HG03520 (cell line): ENCODE data around the gene ZNRF1.
A peak's percentile ranks its signal among the peaks of the same experiment; 100 is the strongest.
"Not testable (repeated sequence)": the region's sequence is repeated elsewhere in the genome, so short reads cannot be mapped to it uniquely, and the experiment has no call there.

Experiments used
- ATAC-seq: cut with Tn5 transposase; IDR thresholded peaks from one replicate; pipeline ENCODE4 v1.9.1; 2021; ENCODE audit warnings: mild to moderate bottlenecking, moderate library complexity; ENCODE audit not compliant: unreplicated experiment

Gene ZNRF1

DNA sequence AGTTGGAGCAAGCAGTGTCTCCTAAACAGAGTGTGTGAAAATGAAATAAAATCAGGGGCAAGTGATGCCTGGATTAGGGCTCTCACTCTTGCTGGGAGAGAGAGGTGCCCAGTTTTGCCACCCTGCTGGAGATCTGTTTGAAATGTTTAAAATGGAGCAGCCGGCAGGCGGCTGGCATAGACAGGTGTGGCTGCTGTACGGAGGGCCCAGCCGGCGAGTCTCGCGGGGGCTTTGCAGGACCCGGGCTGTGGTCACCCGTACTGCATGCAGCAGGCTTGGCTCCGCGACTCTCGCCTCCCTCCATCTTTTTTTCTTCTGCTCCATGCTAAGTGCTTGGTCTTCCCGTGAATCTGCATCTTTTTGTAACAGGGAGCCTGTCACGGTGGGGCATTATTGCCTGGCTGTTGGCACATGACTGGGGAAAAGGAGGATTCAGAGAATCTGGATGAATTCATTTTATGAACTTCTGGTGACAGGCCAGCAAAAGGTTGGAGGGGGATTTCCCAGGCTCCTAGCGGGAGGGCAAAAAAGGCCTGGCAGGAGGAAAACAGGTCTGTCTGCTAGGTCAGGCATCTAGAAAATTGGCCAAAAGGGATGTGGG lies 1.8 kb downstream of the ZNRF1 start:
- no peak for ATAC-seq

DNA sequence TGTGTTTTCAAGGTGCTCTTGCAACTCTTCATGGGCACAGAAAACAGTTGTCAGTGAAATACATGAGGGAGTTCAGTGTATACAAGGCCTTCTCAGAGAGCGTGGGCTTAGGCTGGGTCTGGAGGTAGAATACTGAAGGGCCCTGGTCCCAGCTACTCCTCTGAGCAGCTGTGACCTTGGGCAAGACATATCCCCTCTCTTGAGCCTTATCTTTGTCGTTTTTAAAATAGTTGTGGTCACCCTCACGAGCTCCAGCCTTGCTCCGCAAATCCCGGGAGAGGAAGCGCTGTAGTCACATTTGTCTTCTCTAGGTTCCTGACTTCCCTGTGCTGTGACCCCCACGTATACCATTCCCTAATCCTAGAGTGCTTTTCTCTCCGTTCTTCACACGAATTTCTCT lies 3.6 kb downstream of the ZNRF1 start:
- no peak for ATAC-seq

DNA sequence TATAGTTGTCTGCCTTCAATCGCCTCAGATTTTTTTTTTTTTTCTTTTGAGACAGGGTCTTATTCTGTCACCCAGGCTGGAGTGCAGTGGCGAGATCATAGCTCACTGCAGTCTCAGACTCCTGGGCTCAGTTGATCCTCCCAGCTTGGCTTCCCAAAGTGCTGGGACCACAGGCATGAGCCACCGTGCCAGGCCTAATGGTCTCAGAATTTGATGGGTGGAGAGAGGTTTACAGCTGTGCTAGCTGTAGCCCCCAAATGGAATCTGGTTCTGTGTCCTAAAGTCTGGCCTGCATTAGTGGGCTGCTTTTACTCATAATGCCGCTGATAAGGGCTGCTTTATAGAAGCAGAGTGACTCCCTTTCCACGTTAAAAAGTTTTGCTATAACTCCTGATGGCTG lies 5.1 kb downstream of the ZNRF1 start:
- no peak for ATAC-seq

- ATAC-seq, result no peak
Observed at GRCh38 chr16:75004460-75004859, 5.6 kb downstream of the ZNRF1 start.

DNA sequence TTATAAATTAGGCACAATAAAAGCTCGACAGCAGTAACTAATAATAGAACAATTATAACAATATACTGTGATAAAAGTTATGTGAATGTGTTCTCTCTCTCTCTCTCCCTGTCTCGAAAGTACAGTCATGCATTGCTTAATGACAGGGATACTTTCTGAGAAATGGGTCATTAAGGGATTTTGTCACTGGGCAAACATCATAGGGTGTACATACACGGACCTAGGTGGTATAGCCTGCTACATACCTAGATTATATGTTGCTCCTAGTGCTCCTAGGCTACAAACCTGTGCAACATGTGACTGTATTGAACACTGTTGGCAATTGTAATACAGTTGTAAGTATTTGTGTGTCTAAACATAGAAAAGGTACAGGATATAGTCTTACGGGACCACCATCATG lies 6.9 kb downstream of the ZNRF1 start:
- no peak for ATAC-seq

DNA sequence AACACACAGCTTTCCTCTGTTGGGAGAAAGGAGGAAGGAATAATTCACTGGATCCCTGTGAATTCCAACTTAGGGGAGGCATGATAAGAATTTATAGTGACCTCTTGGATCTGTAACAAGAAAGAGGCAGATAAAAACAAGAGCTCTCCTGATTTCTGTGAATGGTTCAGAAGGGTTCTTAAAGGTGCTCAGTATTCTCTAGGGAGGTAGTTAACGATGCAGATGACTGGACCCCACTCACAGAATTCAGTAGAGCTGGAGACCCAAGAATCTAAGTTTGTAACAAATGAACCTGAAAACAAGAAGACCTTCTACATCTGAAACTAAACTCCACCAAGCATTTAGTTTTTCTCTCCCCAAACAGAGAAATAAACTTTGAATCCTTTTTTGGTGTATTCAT lies 8.6 kb downstream of the ZNRF1 start:
- no peak for ATAC-seq

GRCh38 chr16:75010427-75010826 lies 11.6 kb downstream of the ZNRF1 start:
- no peak for ATAC-seq

GRCh38 chr16:75011634-75012307 lies 12.9 kb downstream of the ZNRF1 start:
- ATAC-seq, result peak; percentile 48

DNA sequence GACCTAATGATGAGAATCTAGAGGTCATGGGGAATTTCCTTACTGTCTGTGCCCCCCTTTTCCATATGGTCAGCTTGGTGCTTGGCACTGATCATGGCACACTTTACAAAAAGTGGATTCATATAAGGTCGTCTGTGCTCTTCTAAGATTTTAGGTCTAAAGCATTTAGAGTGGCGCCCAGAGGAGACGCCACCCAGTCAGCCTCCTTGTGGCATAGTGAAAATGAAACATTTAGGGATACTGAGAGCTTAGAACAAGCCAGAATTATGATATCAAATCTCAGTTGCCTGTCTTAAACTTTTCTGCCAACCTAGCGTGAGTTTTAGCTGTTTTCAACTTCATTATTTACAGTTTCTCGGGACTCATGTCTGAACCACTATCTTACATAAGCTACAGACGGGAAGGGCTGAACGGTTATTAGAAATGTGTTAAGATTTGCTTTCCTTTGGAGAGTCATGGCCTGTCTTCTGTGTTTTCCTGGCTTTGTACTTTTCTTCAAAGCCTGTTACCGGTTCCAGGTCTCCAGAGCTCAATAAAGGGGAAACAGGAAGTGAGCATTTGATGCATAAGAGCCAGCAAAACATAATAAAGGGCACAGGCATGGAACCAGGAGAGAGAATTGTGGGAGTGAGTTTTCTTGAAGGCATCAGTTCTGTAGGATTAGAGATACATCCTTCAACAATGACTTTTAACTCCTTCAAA lies 13.7 kb downstream of the ZNRF1 start:
- ATAC-seq, result no peak

DNA sequence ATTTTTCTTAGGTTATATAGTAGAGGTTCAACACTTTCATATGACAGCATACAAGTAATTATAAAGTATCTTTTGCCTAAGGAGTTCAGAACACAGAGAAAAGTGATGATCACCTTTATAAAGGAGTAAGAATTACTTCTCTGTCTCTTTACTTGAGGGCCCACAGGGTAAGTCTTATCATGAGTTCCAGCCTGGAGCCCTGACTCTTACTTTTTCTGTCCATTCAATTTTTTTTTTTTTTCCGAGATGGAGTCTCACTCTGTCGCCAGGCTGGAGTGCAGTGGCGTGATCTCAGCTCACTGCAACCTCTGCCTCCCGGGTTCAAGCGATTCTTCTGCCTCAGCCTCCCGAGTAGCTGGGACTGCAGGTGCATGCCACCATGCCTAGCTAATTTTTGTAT lies 14.3 kb downstream of the ZNRF1 start:
- ATAC-seq, result not testable (repeated sequence)

DNA sequence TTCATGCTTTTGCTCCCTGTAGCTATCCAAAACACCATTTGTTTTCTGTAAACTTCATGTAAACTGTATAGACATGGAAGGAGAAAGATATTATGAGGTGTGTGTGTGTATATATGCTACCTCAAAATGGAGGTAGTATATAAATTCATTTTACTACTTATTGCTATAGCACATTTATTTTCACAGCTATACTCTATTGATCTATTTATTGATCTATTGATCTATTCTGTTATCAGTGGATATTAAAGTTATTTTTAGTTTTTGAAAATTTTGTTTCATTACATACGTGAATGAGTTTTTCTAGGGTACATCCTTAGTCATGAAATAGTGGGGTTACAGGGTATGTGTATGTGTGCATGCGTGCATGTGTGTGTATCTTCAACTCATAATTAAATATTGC lies 15.5 kb downstream of the ZNRF1 start:
- no peak for ATAC-seq

- ATAC-seq, result not testable (repeated sequence)
Observed at GRCh38 chr16:75016451-75017081, 17.7 kb downstream of the ZNRF1 start.

DNA sequence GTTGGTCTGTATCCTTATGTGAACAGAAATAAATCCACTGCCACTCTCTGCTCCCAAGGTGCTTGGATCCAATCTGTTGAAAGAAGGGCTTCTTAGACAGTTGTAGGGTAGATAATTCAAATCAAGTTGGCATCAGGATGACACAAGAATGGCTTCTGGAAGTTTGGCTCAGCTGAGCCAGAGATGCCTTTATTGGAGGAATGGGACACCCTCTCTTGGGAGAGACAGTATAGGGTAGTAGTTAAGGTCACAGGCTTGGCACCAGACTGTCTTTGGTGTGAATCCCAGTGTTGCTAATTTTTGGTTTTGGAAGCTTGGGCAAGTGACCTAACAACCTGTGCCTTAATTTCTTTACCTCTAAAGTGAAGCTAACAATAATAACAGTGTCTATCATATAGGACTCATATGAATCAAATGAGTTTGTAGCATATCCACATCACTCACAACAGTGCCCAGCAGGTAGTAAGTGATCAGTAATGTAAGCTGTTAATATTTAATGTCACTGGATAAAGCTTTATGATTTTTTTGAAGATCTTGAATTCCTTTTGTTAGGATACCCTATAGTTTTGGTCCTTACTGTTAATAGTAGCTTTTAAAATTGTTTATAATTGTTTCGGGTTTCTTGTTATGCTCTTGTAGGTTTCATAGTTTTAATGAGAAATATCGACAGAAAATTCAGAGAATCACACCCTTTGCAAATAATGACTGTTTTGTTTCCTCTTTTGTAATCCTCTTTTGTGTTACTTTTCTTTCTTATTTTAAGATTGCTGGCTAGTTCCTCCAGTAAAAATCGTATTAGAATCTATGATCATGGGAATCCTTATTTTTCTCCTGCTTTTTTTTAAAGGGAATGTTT lies 19.1 kb downstream of the ZNRF1 start:
- ATAC-seq, result no peak

- no peak for ATAC-seq
Observed at GRCh38 chr16:75019007-75019406, 20.2 kb downstream of the ZNRF1 start.

DNA sequence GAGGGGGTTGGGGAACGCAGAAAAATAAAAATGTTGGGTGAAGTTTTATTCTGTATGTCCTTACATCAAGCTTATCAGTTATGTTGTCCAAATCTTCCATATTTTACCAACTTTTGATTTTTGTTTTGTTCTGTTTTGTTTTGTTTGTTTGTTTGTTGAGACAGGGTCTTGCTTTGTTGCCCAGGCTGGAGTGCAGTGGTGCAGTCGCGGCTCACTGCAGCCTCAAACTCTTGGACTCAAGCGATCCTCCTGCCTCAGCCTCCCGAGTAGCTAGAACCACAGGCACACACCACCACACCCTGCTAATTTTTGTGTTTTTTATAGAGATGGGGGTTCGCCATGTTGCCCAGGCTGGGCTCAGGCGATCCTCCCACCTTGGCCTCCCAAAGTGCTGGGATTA lies 20.8 kb downstream of the ZNRF1 start:
- no peak for ATAC-seq

DNA sequence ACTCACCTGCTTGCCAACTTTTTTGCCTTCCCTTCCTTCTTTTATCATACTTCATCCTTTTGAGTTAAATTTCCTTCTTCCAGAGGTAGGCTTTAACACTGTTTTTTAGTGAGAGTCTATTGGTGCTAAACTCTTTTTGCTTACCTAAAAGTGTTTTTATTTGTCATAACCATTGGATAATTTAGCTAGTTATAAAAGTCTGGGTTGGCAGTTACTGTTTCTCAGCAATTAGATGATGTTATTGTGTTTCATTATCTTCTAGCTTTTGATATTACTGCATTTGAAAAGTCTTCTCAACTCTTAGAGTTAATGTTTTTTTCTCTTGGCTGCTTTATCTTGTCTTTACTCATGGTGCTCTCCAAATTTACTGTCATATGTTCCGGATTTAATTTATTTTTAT lies 22.6 kb downstream of the ZNRF1 start:
- no peak for ATAC-seq

- no peak for ATAC-seq
Observed at GRCh38 chr16:75022567-75022966, 23.7 kb downstream of the ZNRF1 start.

GRCh38 chr16:75023009-75023408 lies 24.2 kb downstream of the ZNRF1 start:
- no peak for ATAC-seq

GRCh38 chr16:75024182-75024581 lies 25.4 kb downstream of the ZNRF1 start:
- ATAC-seq, result no peak

DNA sequence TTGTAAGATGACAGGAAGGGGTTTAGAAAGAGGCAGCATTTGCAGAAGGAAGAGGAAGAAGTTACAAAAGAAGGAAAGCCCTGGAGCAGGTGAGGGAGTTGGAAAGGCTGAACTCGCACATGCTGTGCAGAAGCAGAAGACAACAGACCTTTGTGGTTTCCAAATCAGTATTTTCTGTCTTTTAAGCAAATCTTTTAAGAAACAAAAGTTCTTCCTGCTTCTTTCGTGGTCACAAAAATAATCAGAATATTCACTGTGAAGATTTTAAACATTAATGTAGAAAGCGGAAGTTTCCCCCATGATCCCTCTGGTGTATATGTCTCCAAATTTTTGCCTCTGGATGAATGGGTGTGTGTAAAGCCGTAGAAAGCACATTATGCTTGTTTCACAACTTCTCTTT lies 25.8 kb downstream of the ZNRF1 start:
- no peak for ATAC-seq

GRCh38 chr16:75025761-75026160 lies 26.9 kb downstream of the ZNRF1 start:
- ATAC-seq, result no peak
